Fibroblast of lung (primary cell): ENCODE results near the gene NEDD4L. TPM values are rescaled to one million over a fixed set of nuclear protein-coding genes. Genes with fewer than 3 reads are reported as not detected.

Source experiments
- DNase-seq, 2 donors: peaks; one replicate each; pipeline versions ENCODE4 v3.0.0 to v3.0.0-alpha.2; 2010; ENCODE audit warnings: low read depth in 2 of 2
- H2AFZ ChIP-seq: 2 replicates; pipeline ENCODE4 v1.5.1; 2012; ENCODE audit warnings: low read length, control low read depth, inconsistent platforms
- H3K27ac ChIP-seq: 2 replicates; pipeline ENCODE4 v1.5.1; 2011; ENCODE audit warnings: low read length, control low read depth; ENCODE audit not compliant: insufficient read depth
- H3K27me3 ChIP-seq: 2 replicates; pipeline ENCODE4 v1.5.1; 2011; ENCODE audit warnings: mild to moderate bottlenecking, low read length; ENCODE audit not compliant: control insufficient read depth, insufficient read depth
- H3K36me3 ChIP-seq: 2 replicates; pipeline ENCODE4 v1.5.1; 2011; ENCODE audit warnings: low read length; ENCODE audit not compliant: control insufficient read depth, insufficient read depth
- H3K4me1 ChIP-seq: 2 replicates; pipeline ENCODE4 v1.5.1; 2011; ENCODE audit warnings: low read length; ENCODE audit not compliant: control insufficient read depth, insufficient read depth; ENCODE audit errors: extremely low read depth
- H3K4me2 ChIP-seq: 2 replicates; pipeline ENCODE4 v1.5.1; 2011; ENCODE audit warnings: low read length, control low read depth; ENCODE audit not compliant: insufficient read depth; ENCODE audit errors: extremely low read depth
- H3K4me3 ChIP-seq, 4 experiments: fragments of 200-600 bp in 1 of 4; sonication (generic) in 1 of 4; replicated peaks in 1 of 4; 2 replicates each; pipeline ENCODE4 v1.5.1; 2011 to 2016; ENCODE audit warnings: low read length in 4 of 4, low read depth in 3 of 4, mild to moderate bottlenecking in 3 of 4, control low read depth in 2 of 4, inconsistent platforms in 1 of 4, mixed read lengths in 1 of 4; ENCODE audit not compliant: insufficient read depth in 1 of 4; ENCODE audit errors: control extremely low read depth in 1 of 4
- H3K79me2 ChIP-seq: 2 replicates; pipeline ENCODE4 v1.5.1; 2012; ENCODE audit warnings: mild to moderate bottlenecking, low read length, inconsistent platforms; ENCODE audit not compliant: control insufficient read depth, insufficient read depth
- H3K9ac ChIP-seq: 2 replicates; pipeline ENCODE4 v1.5.1; 2011; ENCODE audit warnings: mild to moderate bottlenecking, low read length, control low read depth; ENCODE audit not compliant: insufficient read depth
- H3K9me3 ChIP-seq: 2 replicates; pipeline ENCODE4 v1.5.1; 2012; ENCODE audit warnings: low read depth, low read length; ENCODE audit not compliant: control insufficient read depth, insufficient read depth
- H4K20me1 ChIP-seq: 2 replicates; pipeline ENCODE4 v1.5.1; 2011; ENCODE audit warnings: low read length; ENCODE audit not compliant: control insufficient read depth, insufficient read depth; ENCODE audit errors: extremely low read depth
- EZH2 ChIP-seq: IDR thresholded peaks from 2 replicates; pipeline ENCODE4 v1.5.1; 2012; ENCODE audit warnings: low read length, control low read depth, mild to moderate bottlenecking; ENCODE audit errors: missing control alignments
- polyA plus RNA-seq, 2 donors: library from polyadenylated mRNA; depleted of rRNA in 1 of 2; stranded (reverse) in 1 of 2; unstranded in 1 of 2; fragments of >200 nt; gene quantifications; 2 replicates each; pipeline ENCODE4 v1.2.1, GENCODE V29; 2011 to 2012; ENCODE audit warnings: missing spikeins in 1 of 2
- total RNA-seq: library from RNA; depleted of rRNA; stranded (reverse); fragments of >200 nt; gene quantifications from 2 replicates; pipeline ENCODE4 v1.2.1, GENCODE V29; 2014
- TF ChIP-seq, protein P1 (sequence below), 2 donors: IDR thresholded peaks in 1 of 2; conservative IDR thresholded peaks in 1 of 2; 1 replicate in 1 of 2; 2 replicates in 1 of 2; pipeline ENCODE4 v1.5.1; 2011 to 2012; ENCODE audit warnings: low read length in 2 of 2, control low read depth in 1 of 2, inconsistent platforms in 1 of 2, low read depth in 1 of 2, mild to moderate bottlenecking in 1 of 2

Gene NEDD4L
- total and polyA plus RNA-seq, 2 donors (not counting 1 experiment from before 2014, with no cell fraction given) = 5.5 to 18.7 TPM

DNA sequence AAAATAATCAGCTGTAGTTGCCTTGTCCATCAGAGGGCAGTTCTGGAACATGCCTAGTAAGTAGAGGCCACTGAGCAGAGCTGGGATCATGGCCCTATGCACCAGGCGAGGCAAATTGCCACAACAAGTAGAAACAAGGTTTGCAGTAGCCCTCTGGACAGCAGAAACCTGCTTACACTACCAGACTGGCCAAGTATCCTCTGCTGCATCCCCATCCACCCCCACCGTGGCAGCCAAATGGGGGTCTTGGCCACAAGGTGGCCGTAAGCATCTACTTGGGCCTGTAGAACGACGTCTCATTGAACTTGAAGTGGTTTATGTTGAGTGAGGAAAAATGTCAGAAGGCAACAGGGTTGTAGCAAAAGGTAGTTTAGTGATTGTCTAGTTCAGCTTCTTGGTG, 343.7 kb downstream of the NEDD4L start:
- no peaks in the 10 kb centered on the region for H3K4me1 ChIP-seq

DNA sequence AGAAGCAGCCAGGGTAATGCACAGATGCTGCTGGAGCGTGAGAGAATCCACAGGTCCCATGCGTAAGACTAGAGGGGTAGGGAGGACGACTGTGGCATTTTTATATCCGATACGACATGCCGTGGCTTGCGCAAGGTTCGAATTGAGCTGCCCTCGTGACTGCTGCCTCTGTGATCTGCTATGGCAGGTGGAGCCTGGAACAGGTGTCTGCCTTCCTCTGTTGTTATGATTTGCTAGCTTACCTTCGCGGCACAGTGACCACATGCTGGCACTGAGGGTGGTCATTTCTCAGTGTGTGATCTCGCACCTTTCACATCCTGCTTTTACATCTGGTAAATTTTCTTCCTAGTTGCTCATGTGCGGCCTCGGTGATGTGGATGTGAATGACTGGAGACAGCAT, 344.7 kb downstream of the NEDD4L start:
- no peaks in the 10 kb centered on the region for H3K27me3 ChIP-seq

More for the DNA sequence above, 343.7 kb downstream of the NEDD4L start:
- no peak overlapping the region for H2AFZ ChIP-seq
- H3K4me2 ChIP-seq = no peak overlapping the region
- no peaks in the 10 kb centered on the region for H4K20me1 ChIP-seq
- TF ChIP-seq, protein P1, sequence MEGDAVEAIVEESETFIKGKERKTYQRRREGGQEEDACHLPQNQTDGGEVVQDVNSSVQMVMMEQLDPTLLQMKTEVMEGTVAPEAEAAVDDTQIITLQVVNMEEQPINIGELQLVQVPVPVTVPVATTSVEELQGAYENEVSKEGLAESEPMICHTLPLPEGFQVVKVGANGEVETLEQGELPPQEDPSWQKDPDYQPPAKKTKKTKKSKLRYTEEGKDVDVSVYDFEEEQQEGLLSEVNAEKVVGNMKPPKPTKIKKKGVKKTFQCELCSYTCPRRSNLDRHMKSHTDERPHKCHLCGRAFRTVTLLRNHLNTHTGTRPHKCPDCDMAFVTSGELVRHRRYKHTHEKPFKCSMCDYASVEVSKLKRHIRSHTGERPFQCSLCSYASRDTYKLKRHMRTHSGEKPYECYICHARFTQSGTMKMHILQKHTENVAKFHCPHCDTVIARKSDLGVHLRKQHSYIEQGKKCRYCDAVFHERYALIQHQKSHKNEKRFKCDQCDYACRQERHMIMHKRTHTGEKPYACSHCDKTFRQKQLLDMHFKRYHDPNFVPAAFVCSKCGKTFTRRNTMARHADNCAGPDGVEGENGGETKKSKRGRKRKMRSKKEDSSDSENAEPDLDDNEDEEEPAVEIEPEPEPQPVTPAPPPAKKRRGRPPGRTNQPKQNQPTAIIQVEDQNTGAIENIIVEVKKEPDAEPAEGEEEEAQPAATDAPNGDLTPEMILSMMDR (conservative IDR thresholded peaks at IDR 0.05 in 1 of 2, IDR thresholded peaks at IDR 0.05 in 1 of 2; ENCODE audit: low read depth in 1 of 2, low read length in 2 of 2) = no peak
- TF ChIP-seq EZH2 = no peak
- no peak overlapping the region for H3K9ac ChIP-seq
- H3K27ac ChIP-seq = no peak overlapping the region
- DNase-seq = no peak
- no peaks in the 10 kb centered on the region for H3K27me3 ChIP-seq
- H3K4me3 ChIP-seq = no peak overlapping the region
- no peaks in the 10 kb centered on the region for H3K36me3 ChIP-seq
- H3K79me2 ChIP-seq = no peaks in the 10 kb centered on the region
- H3K9me3 ChIP-seq = no peaks in the 10 kb centered on the region

DNA sequence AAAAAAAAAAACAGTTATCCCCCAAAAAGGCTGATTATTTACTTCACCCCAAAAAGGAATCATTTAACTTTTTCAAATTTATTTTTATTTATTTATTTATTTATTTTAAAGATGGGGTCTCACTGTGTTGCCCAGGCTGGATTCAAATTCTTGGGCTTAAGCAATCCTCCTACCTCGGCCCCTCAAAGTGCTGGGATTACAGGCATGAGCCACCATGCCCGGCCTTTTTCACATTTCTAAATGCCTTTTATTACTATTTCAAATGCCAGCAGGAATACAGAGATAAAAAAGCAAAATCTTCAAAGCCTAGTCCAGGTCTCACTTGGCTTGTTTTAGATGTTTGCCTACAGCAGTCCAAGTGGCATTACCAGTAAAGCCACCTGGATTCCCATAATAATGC, 345.7 kb downstream of the NEDD4L start:
- no peaks in the 10 kb centered on the region for H3K79me2 ChIP-seq
- no peaks in the 10 kb centered on the region for H3K36me3 ChIP-seq
- H3K4me2 ChIP-seq = no peak overlapping the region
- H3K9ac ChIP-seq = no peak overlapping the region
- H3K9me3 ChIP-seq = no peaks in the 10 kb centered on the region
- H3K27ac ChIP-seq = no peak overlapping the region
- H3K4me3 ChIP-seq = no peak overlapping the region
- DNase-seq = no peak
- H4K20me1 ChIP-seq = no peaks in the 10 kb centered on the region
- H3K27me3 ChIP-seq = no peaks in the 10 kb centered on the region
- no peaks in the 10 kb centered on the region for H3K4me1 ChIP-seq
- no peak overlapping the region for H2AFZ ChIP-seq
- no peak for TF ChIP-seq EZH2
- TF ChIP-seq, protein P1 (conservative IDR thresholded peaks at IDR 0.05 in 1 of 2, IDR thresholded peaks at IDR 0.05 in 1 of 2; ENCODE audit: low read depth in 1 of 2, low read length in 2 of 2) = no peak

More for the DNA sequence above, 344.7 kb downstream of the NEDD4L start:
- no peak for DNase-seq
- Histone ChIP-seq H4K20me1 (no peaks in the 10 kb centered on the region), H3K79me2 (no peaks in the 10 kb centered on the region), H3K36me3 (no peaks in the 10 kb centered on the region), H2AFZ (no peak overlapping the region), H3K27ac (no peak overlapping the region), H3K9ac (no peak overlapping the region), H3K4me3 (no peak overlapping the region), H3K9me3 (no peaks in the 10 kb centered on the region), H3K4me2 (no peak overlapping the region), H3K4me1 (no peaks in the 10 kb centered on the region)
- TF ChIP-seq EZH2 = no peak
- TF ChIP-seq, protein P1 (conservative IDR thresholded peaks at IDR 0.05 in 1 of 2, IDR thresholded peaks at IDR 0.05 in 1 of 2; ENCODE audit: low read depth in 1 of 2, low read length in 2 of 2) = no peak
